IMR-90 (cell line): ENCODE results near the gene COX17. TPM values are rescaled to one million over a fixed set of nuclear protein-coding genes. Genes with fewer than 3 reads are reported as not detected.

Experiments used
- ATAC-seq: fragments of 200-7000 bp; cut with Tn5 transposase; 2 replicates; pipeline ENCODE4 v1.9.1; 2020; ENCODE audit warnings: low read depth, mild to moderate bottlenecking, moderate library complexity
- BruUV-seq: library from RNA; stranded (reverse); fragments of 400-500 nt; replicated peaks from 2 replicates; lab custom pipeline; 2021; lab: Mats Ljungman, UMichigan
- CTCF ChIA-PET: fragments of 300-600 bp; formaldehyde crosslinking; extraction: SDS; loops from one replicate; lab custom pipeline; 2021; ENCODE audit warnings: antibody characterized with exemption; lab: Yijun Ruan, JAX
- POLR2A ChIA-PET: fragments of 300-600 bp; sonication (Branson Sonifier 250); formaldehyde crosslinking; loops from one replicate; lab custom pipeline; 2022; ENCODE audit warnings: antibody characterized with exemption; ENCODE audit not compliant: unreplicated experiment; lab: Charles Lee
- DNase-seq: peaks from one replicate; pipeline ENCODE4 v3.0.0; 2013
- H2AFZ ChIP-seq: replicated peaks from 2 replicates; pipeline ENCODE3; 2013; ENCODE audit warnings: low read length, mild to moderate bottlenecking; ENCODE audit not compliant: poor library complexity
- H2AK5ac ChIP-seq: 2 replicates; pipeline ENCODE4 v1.6.1; 2013; ENCODE audit warnings: low read depth, low read length, inconsistent platforms
- H2AK9ac ChIP-seq: replicated peaks from 2 replicates; pipeline ENCODE3; 2013; ENCODE audit warnings: mild to moderate bottlenecking, low read depth, low read length, moderate library complexity; ENCODE audit not compliant: poor library complexity
- H2BK120ac ChIP-seq: 2 replicates; pipeline ENCODE4 v1.6.1; 2013; ENCODE audit warnings: low read depth, low read length, inconsistent platforms
- H2BK15ac ChIP-seq: 3 replicates; pipeline ENCODE4 v1.6.1; 2013; ENCODE audit warnings: low read depth, low read length, inconsistent platforms
- H2BK20ac ChIP-seq: 2 replicates; pipeline ENCODE4 v1.6.1; 2013; ENCODE audit warnings: low read depth, mild to moderate bottlenecking, inconsistent platforms, low read length, moderate library complexity
- H2BK5ac ChIP-seq: 2 replicates; pipeline ENCODE4 v1.6.1; 2013; ENCODE audit warnings: mild to moderate bottlenecking, low read depth, low read length, inconsistent platforms; ENCODE audit not compliant: poor library complexity, severe bottlenecking
- H3K14ac ChIP-seq: replicated peaks from 2 replicates; pipeline ENCODE4 v1.6.1; 2013; ENCODE audit warnings: low read depth, low read length, inconsistent platforms
- H3K18ac ChIP-seq: 2 replicates; pipeline ENCODE4 v1.6.1; 2013; ENCODE audit warnings: low read depth, low read length, control low read depth
- H3K23ac ChIP-seq: 2 replicates; pipeline ENCODE4 v1.6.1; 2013; ENCODE audit warnings: low read depth, low read length, inconsistent platforms
- H3K27ac ChIP-seq: 2 replicates; pipeline ENCODE4 v1.5.1; 2013; ENCODE audit warnings: mild to moderate bottlenecking, control low read depth, low read length; ENCODE audit not compliant: insufficient read depth
- H3K27me3 ChIP-seq: 2 replicates; pipeline ENCODE4 v1.6.1; 2013; ENCODE audit warnings: low read length; ENCODE audit not compliant: control insufficient read depth, insufficient read depth
- H3K36me3 ChIP-seq: 2 replicates; pipeline ENCODE4 v1.6.1; 2013; ENCODE audit warnings: low read length, mixed read lengths; ENCODE audit not compliant: control insufficient read depth, insufficient read depth
- H3K4ac ChIP-seq: 2 replicates; pipeline ENCODE4 v1.6.1; 2013; ENCODE audit warnings: low read depth, low read length, inconsistent platforms
- H3K4me1 ChIP-seq: 2 replicates; pipeline ENCODE4 v1.6.1; 2013; ENCODE audit warnings: low read length, mixed read lengths; ENCODE audit not compliant: control insufficient read depth, insufficient read depth
- H3K4me2 ChIP-seq: 2 replicates; pipeline ENCODE4 v1.6.1; 2013; ENCODE audit warnings: low read depth, mild to moderate bottlenecking, control low read depth, low read length, moderate library complexity
- H3K4me3 ChIP-seq: 2 replicates; pipeline ENCODE4 v1.5.1; 2013; ENCODE audit warnings: low read depth, mild to moderate bottlenecking, control low read depth, low read length, moderate library complexity; ENCODE audit not compliant: insufficient read depth
- H3K56ac ChIP-seq: 2 replicates; pipeline ENCODE4 v1.6.1; 2013; ENCODE audit warnings: low read length, inconsistent platforms; ENCODE audit not compliant: insufficient read depth; ENCODE audit errors: extremely low read depth
- H3K79me1 ChIP-seq, 2 experiments: 2 replicates each; pipeline ENCODE4 v1.6.1; 2013; ENCODE audit warnings: low read length in 2 of 2, inconsistent platforms in 1 of 2, low read depth in 1 of 2
- H3K9ac ChIP-seq: 2 replicates; pipeline ENCODE4 v1.6.1; 2013; ENCODE audit warnings: low read depth, low read length, control low read depth
- H3K9me1 ChIP-seq: 2 replicates; pipeline ENCODE4 v1.6.1; 2013; ENCODE audit warnings: low read length, inconsistent platforms; ENCODE audit not compliant: insufficient read depth
- H3K9me3 ChIP-seq: 2 replicates; pipeline ENCODE4 v1.6.1; 2013; ENCODE audit warnings: low read length; ENCODE audit not compliant: control insufficient read depth, insufficient read depth
- H4K20me1 ChIP-seq: 2 replicates; pipeline ENCODE4 v1.6.1; 2013; ENCODE audit warnings: low read length, inconsistent platforms; ENCODE audit not compliant: insufficient read depth
- H4K5ac ChIP-seq: 2 replicates; pipeline ENCODE4 v1.6.1; 2013; ENCODE audit warnings: mild to moderate bottlenecking, low read depth, low read length, control low read depth
- H4K8ac ChIP-seq, 2 experiments: 2 replicates each; pipeline ENCODE4 v1.6.1; 2013; ENCODE audit warnings: low read depth in 2 of 2, low read length in 2 of 2, control low read depth in 1 of 2, inconsistent platforms in 1 of 2
- H4K91ac ChIP-seq: 2 replicates; pipeline ENCODE4 v1.6.1; 2013; ENCODE audit warnings: low read depth, low read length, inconsistent platforms; ENCODE audit not compliant: insufficient read depth
- CEBPB ChIP-seq: IDR thresholded peaks from 2 replicates; pipeline ENCODE4 v1.6.1; 2012; ENCODE audit warnings: low read depth, low read length, improper control_type of control experiment
- ELK1 ChIP-seq: fragments of 150-350 bp; IDR thresholded peaks from 2 replicates; pipeline ENCODE4 v1.6.1; 2016; ENCODE audit warnings: low read depth, mild to moderate bottlenecking, low read length, moderate library complexity, borderline replicate concordance
- MAZ ChIP-seq: IDR thresholded peaks from 2 replicates; pipeline ENCODE4 v1.6.1; 2012; ENCODE audit warnings: low read depth, mild to moderate bottlenecking, low read length, improper control_type of control experiment, moderate library complexity, borderline replicate concordance
- SMC3 ChIP-seq: fragments of 150-350 bp; IDR thresholded peaks from 2 replicates; pipeline ENCODE4 v1.6.1; 2016; ENCODE audit warnings: low read depth, mild to moderate bottlenecking, antibody characterized with exemption, low read length, moderate library complexity
- WGBS, 2 experiments: methylation state at CpG; one replicate each; pipeline versions ENCODE4 v1.1.5 to v1.1.7; 2013; ENCODE audit warnings: missing lambda C conversion rate in 2 of 2; ENCODE audit not compliant: insufficient read length in 1 of 2; ENCODE audit errors: extremely low coverage in 2 of 2; 5-methylcytosine and 5-hydroxymethylcytosine counted together
- dilution Hi-C: fragments of 300-500 bp; cut with HindIII; formaldehyde crosslinking; loops from one replicate; pipeline ENCODE4 v1.14.3; 2018; ENCODE audit warnings: low sequenced_read_pairs; ENCODE audit not compliant: unreplicated experiment
- in situ Hi-C: fragments of 300-500 bp; cut with MboI; formaldehyde crosslinking; loops from 3 replicates; pipeline ENCODE4 v1.14.3; 2019; ENCODE audit warnings: low sequenced_read_pairs, inconsistent platforms, mixed read lengths
- intact Hi-C: fragments of 100-400 bp; cut with micrococcal nuclease; formaldehyde crosslinking; loops from 2 replicates; pipeline ENCODE4 v1.10.0; 2022
- polyA plus RNA-seq, 3 experiments: library from polyadenylated mRNA; depleted of rRNA; stranded (reverse); fragments of >200 nt; gene quantifications; 2 replicates each; pipeline ENCODE4 v1.2.3, GENCODE V29; 2012; ENCODE audit warnings: low replicate concordance in 1 of 3
- total RNA-seq: library from RNA; depleted of rRNA; stranded (reverse); fragments of >200 nt; gene quantifications from 2 replicates; pipeline ENCODE4 v1.2.3, GENCODE V29; 2012

Gene COX17
- total and polyA plus RNA-seq, 2 of the 4 experiments (the other 2 are of a cell fraction), result 2.0 to 24.5 TPM

GRCh38 chr3:119659606-119660291, 17.5 kb downstream of the COX17 start:
- no peak overlapping the region for H2BK5ac ChIP-seq
- no peak overlapping the region for H4K8ac ChIP-seq
- H2BK120ac ChIP-seq, result no peak overlapping the region
- H3K36me3 ChIP-seq, result no peaks in the 10 kb centered on the region
- H3K23ac ChIP-seq, result no peak overlapping the region
- H3K4me3 ChIP-seq, result no peak overlapping the region
- ATAC-seq (no peak), DNase-seq (no peak)
- peaks cover 6% of the 10 kb centered on the region for H3K27me3 ChIP-seq
- intact Hi-C loops (no loop called here), in situ Hi-C loops (no loop called here), dilution Hi-C loops (no loop called here)
- no peaks in the 10 kb centered on the region for H3K79me1 ChIP-seq
- H3K56ac ChIP-seq, result no peak overlapping the region
- no peak overlapping the region for H2BK15ac ChIP-seq
- H3K9me1 ChIP-seq, result no peaks in the 10 kb centered on the region
- H3K4me2 ChIP-seq, result no peak overlapping the region
- no peak overlapping the region for H2AK5ac ChIP-seq
- WGBS, 2 experiments, result 83% methylated on average over 1 of the region's 9 CpGs; no CpG with 5 or more reads in 1 of the 2 experiments
- POLR2A ChIA-PET, result no interaction called here
- no peak overlapping the region for H4K5ac ChIP-seq
- H4K91ac ChIP-seq, result no peak overlapping the region
- H3K27ac ChIP-seq, result no peak overlapping the region
- no peak overlapping the region for H3K14ac ChIP-seq
- no peak overlapping the region for H3K9ac ChIP-seq
- 0 out of 2 replicates have a peak, but pooled peaks cover 2% of the 10 kb centered on the region for H3K9me3 ChIP-seq
- H2AK9ac ChIP-seq, result no peak overlapping the region
- H3K18ac ChIP-seq, result no peak overlapping the region
- no peak overlapping the region for H2AFZ ChIP-seq
- CTCF ChIA-PET, result no interaction called here
- no TSS peak for BruUV-seq
- no peak for TF ChIP-seq SMC3
- TF ChIP-seq CEBPB, result no peak
- TF ChIP-seq MAZ, result no peak
- TF ChIP-seq ELK1, result no peak
- peaks cover 2% of the 10 kb centered on the region; the same call in 1 of the 2 replicates for H3K4me1 ChIP-seq
- H2BK20ac ChIP-seq, result no peak overlapping the region
- no peak overlapping the region for H3K4ac ChIP-seq
- H4K20me1 ChIP-seq, result no peaks in the 10 kb centered on the region
